ENCODE measurements around the gene DPH2. TPM values are rescaled to one million over a fixed set of nuclear protein-coding genes. Genes with fewer than 3 reads are reported as not detected.

DPH2 gene
- total and polyA plus RNA-seq, 2 of the 8 experiments (the other 6 are each of a cell fraction or from before 2014, with no cell fraction given): 64.9 to 92.1 TPM

GRCh38 chr1:43937179-43937865 is 32.5 kb upstream of the DPH2 start:
- Histone ChIP-seq H3K4me1 (replicated peaks in 1 of 4; ENCODE audit: control insufficient read depth in 3 of 4, insufficient read depth in 4 of 4, low read length in 3 of 4) (peaks cover 13 to 39% (median 31%) of the 10 kb centered on the region in 4 experiments), H2BK12ac (ENCODE audit: low read depth, low read length) (no peak overlapping the region), H3K18ac (ENCODE audit: extremely low read depth, low read length) (no peak overlapping the region), H3K27ac (ENCODE audit: low read depth, low read length) (no peak overlapping the region), H2AFZ (ENCODE audit: low read length) (no peak overlapping the region), H4K20me1 (replicated peaks in 1 of 2; ENCODE audit: control insufficient read depth in 1 of 2, insufficient read depth in 2 of 2, low read length in 2 of 2) (peaks cover 7 to 8% of the 10 kb centered on the region in 2 experiments), H2BK5ac (ENCODE audit: low read depth, low read length) (no peak overlapping the region), H3K56ac (replicated peaks; ENCODE audit: insufficient read length, low read depth, low read length) (no peak overlapping the region), H3K4ac (replicated peaks; ENCODE audit: insufficient read length, low read depth, low read length) (no peak overlapping the region), H2BK20ac (ENCODE audit: low read length) (no peak overlapping the region), H3K23me2 (ENCODE audit: low read depth, low read length) (peaks cover 11% of the 10 kb centered on the region; the same call in 1 of the 2 replicates), H3K9me3 (ENCODE audit: insufficient read depth in 2 of 2, low read depth in 1 of 2, low read length in 1 of 2) (no peaks in the 10 kb centered on the region), H4K5ac (ENCODE audit: insufficient read length, low read depth, low read length) (no peak overlapping the region), H3K36me3 (ENCODE audit: control insufficient read depth in 2 of 4, insufficient read depth in 4 of 4, low read length in 3 of 4) (no peaks in the 10 kb centered on the region; a peak in 1 of 8 replicates), H4K8ac (ENCODE audit: extremely low read depth, insufficient read depth, low read length) (peak overlapping the region; percentile 17; the same call in 1 of the 2 replicates), H3K27me3 (replicated peaks in 1 of 4; ENCODE audit: control insufficient read depth in 3 of 4, extremely low read depth in 1 of 4, insufficient read depth in 3 of 4, low read length in 3 of 4) (peaks cover 0 to 8% (median 4%) of the 10 kb centered on the region in 4 experiments; a peak in 4 of 7 replicates), H2BK15ac (ENCODE audit: low read length) (no peak overlapping the region), H3K9ac (replicated peaks in 1 of 4; ENCODE audit: extremely low read depth in 1 of 4, low read depth in 3 of 4, low read length in 3 of 4) (no peak overlapping the region), H2AK5ac (ENCODE audit: low read depth, low read length) (no peak overlapping the region), H3K4me3 (ENCODE audit: extremely low read depth in 1 of 4, insufficient read depth in 2 of 4, low read depth in 3 of 4, low read length in 4 of 4) (peak overlapping the region in 1 of 4 experiments; percentile 69; a peak in 1 of 8 replicates), H3K14ac (ENCODE audit: insufficient read length) (no peak overlapping the region), H4K91ac (replicated peaks; ENCODE audit: insufficient read length, low read length) (no peak overlapping the region), H2BK120ac (replicated peaks; ENCODE audit: low read depth, low read length) (no peak overlapping the region), H3K4me2 (ENCODE audit: insufficient read depth in 1 of 2, low read depth in 2 of 2, low read length in 2 of 2) (peak overlapping the region; percentile 89 to 93; a peak in 3 of 4 replicates), H3K23ac (ENCODE audit: insufficient read length) (no peak overlapping the region), H3K79me1 (ENCODE audit: low read depth, low read length) (no peaks in the 10 kb centered on the region), H3K79me2 (ENCODE audit: control insufficient read depth in 1 of 2, insufficient read depth in 2 of 2, low read length in 2 of 2) (no peaks in the 10 kb centered on the region)
- TF ChIP-seq MAFK (IDR thresholded peaks at IDR 0.05; ENCODE audit: low read depth, low read length): no peak
- DNase-seq (ENCODE audit: low read depth in 1 of 2, low spot score in 2 of 2): no peak
- ChIA-PET POLR2A (ENCODE audit: partially characterized antibody) (interaction anchor here (1.2 to 8.0 kb wide), 4 partner anchors 23 to 215 kb away, joined by 3 to 89 read pairs (median 8); no protein-coding TSS in a partner anchor), CTCF (ENCODE audit: partially characterized antibody) (interaction anchor here (1.0 to 18.6 kb wide), 12 partner anchors 8 to 169 kb away, joined by 3 to 618 read pairs (median 16); partner anchors contain the start of gene IPO13)
- FAIRE-seq: no peak
- 90% methylated on average over 8 of the region's 8 CpGs; no CpG with 5 or more reads in 1 of the 2 experiments for WGBS, 2 experiments (ENCODE audit: extremely low coverage in 1 of 2, insufficient coverage in 1 of 2, insufficient read length in 1 of 2, insufficient replicate concordance in 2 of 2, low coverage in 1 of 2, low lambda C conversion rate in 2 of 2, missing lambda C conversion rate in 1 of 2)

Data from H1 (cell line).